Fibroblast of lung (primary cell): ENCODE results near the gene HYCC1.
"Not testable (repeated sequence)": the region's sequence is repeated elsewhere in the genome, so short reads cannot be mapped to it uniquely, and the experiment has no call there.

ENCODE experiments used
- CTCF ChIP-seq, 2 donors: IDR thresholded peaks in 1 of 2; conservative IDR thresholded peaks in 1 of 2; 1 replicate in 1 of 2; 2 replicates in 1 of 2; pipeline ENCODE4 v1.5.1; 2011 to 2012; ENCODE audit warnings: low read length in 2 of 2, control low read depth in 1 of 2, inconsistent platforms in 1 of 2, low read depth in 1 of 2, mild to moderate bottlenecking in 1 of 2
- EZH2 ChIP-seq: IDR thresholded peaks from 2 replicates; pipeline ENCODE4 v1.5.1; 2012; ENCODE audit warnings: low read length, control low read depth, mild to moderate bottlenecking; ENCODE audit errors: missing control alignments

- TF ChIP-seq CTCF (conservative IDR thresholded peaks at IDR 0.05 in 1 of 2, IDR thresholded peaks at IDR 0.05 in 1 of 2; ENCODE audit: low read depth in 1 of 2, low read length in 2 of 2); EZH2: not testable (repeated sequence)
Measured at GRCh38 chr7:23045086-23045485, 31.2 kb upstream of the HYCC1 start.
